Neural cell (in vitro differentiated cells): ENCODE data around the gene SND1.

Experiments
- EP300 ChIP-seq: fragments of 450-650 bp; conservative IDR thresholded peaks from 2 replicates; pipeline ENCODE4 v1.6.1; 2014; ENCODE audit warnings: antibody characterized with exemption, mild to moderate bottlenecking, moderate library complexity; ENCODE audit not compliant: poor library complexity, severe bottlenecking
- MXI1 ChIP-seq: fragments of 450-650 bp; conservative IDR thresholded peaks from 2 replicates; pipeline ENCODE4 v1.6.1; 2014; ENCODE audit warnings: antibody characterized with exemption, mild to moderate bottlenecking; ENCODE audit not compliant: poor library complexity, severe bottlenecking
- POLR2AphosphoS5 ChIP-seq: IDR thresholded peaks from 2 replicates; pipeline ENCODE4 v1.6.1; 2012
- TAF1 ChIP-seq: IDR thresholded peaks from 2 replicates; pipeline ENCODE4 v1.6.1; 2012; ENCODE audit warnings: low read depth
- TF ChIP-seq, protein P1 (sequence below): fragments of 450-650 bp; IDR thresholded peaks from 2 replicates; pipeline ENCODE4 v1.5.1; 2014; ENCODE audit warnings: antibody characterized with exemption, mild to moderate bottlenecking, moderate library complexity; ENCODE audit not compliant: poor library complexity, severe bottlenecking

DNA sequence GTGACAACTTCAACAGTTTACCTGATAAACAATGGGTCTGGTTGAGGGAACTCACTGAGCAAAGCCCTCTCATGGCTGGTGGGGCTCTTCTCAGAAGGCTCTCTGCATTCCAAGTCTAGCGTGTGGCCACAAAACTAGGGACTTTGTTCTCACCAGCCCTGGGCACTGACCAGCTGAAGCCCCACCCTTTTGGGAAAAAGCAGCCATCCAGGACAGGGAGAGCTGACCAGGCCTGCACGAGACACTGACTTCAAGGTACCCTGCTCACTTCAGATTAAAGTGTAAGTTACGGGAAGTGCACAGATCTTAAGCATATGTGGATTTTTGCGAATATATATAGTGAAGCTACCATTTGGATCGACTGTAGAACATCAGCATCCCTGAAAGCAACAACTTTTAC, 446.6 kb downstream of the SND1 start:
- TF ChIP-seq TAF1 = no peak
- TF ChIP-seq, protein P1, sequence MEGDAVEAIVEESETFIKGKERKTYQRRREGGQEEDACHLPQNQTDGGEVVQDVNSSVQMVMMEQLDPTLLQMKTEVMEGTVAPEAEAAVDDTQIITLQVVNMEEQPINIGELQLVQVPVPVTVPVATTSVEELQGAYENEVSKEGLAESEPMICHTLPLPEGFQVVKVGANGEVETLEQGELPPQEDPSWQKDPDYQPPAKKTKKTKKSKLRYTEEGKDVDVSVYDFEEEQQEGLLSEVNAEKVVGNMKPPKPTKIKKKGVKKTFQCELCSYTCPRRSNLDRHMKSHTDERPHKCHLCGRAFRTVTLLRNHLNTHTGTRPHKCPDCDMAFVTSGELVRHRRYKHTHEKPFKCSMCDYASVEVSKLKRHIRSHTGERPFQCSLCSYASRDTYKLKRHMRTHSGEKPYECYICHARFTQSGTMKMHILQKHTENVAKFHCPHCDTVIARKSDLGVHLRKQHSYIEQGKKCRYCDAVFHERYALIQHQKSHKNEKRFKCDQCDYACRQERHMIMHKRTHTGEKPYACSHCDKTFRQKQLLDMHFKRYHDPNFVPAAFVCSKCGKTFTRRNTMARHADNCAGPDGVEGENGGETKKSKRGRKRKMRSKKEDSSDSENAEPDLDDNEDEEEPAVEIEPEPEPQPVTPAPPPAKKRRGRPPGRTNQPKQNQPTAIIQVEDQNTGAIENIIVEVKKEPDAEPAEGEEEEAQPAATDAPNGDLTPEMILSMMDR = no peak
- TF ChIP-seq EP300 = no peak
- TF ChIP-seq POLR2AphosphoS5 = no peak
- TF ChIP-seq MXI1 = no peak
